ENCODE results near the gene ODF2. TPM values are rescaled to one million over a fixed set of nuclear protein-coding genes. Genes with fewer than 3 reads are reported as not detected.
"Not testable (repeated sequence)": the region's sequence is repeated elsewhere in the genome, so short reads cannot be mapped to it uniquely, and the experiment has no call there.

ODF2 gene
- total RNA-seq, 2 experiments from 2014 or later = 64.9 to 65.0 TPM

DNA sequence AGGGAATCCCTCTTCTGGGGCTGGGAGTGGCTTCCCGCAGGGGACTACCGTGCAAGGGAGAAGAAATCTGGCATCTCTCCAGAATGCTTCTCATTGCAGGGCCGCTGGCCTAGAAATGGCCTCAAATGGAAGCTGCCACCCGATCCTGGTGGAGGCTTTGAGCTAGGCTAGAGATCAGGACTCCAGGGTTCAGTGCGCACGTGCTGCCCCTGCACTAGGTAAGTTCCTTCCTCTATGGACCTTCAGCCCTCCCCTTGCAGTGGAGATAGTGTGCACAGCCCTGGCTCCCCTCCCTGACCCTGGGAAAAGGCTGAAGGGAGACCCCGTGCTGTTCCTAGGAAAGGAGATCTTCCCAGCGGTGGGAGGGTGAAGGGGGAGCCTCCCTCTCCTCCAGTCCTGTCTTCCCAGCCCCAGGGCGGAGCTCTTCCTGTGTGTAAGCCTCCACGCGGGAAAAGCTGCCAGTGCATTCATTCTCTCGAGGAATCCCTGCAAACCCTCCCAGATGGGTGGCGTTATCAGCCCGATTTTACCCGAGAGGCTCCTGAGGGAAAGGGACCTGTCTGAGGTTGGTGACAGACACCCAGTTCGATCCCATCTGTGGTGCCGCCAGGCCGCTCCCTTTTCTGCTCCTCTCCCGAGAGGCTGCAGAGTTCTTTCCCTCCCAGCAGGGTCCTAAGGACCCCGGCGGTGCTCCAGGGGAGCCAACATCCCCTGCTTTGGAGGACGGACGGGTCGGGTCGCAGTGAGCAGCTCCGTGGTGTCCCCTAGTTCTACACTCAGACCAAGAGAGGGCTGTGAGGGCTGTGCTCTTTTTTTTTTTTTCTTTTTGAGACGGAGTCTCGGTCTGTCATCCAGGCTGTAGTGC is 36.5 kb upstream of the ODF2 start:
- H3K27me3 Mint-ChIP-seq = peaks cover 49% of the 10 kb centered on the region
- H3K4me3 Mint-ChIP-seq = peak overlapping the region; percentile 76
- H3K9me3 Mint-ChIP-seq = no peaks in the 10 kb centered on the region
- POLR2A ChIA-PET = interaction anchor here (0.7 to 1.5 kb wide), 6 partner anchors 30 to 134 kb away, joined by 3 to 11 read pairs (median 3); partner anchors contain the start of gene URM1
- no peak for ATAC-seq (ENCODE audit: low read depth)
- peaks cover 16% of the 10 kb centered on the region for H3K4me1 Mint-ChIP-seq
- no peaks in the 10 kb centered on the region for H3K36me3 Mint-ChIP-seq
- DNase-seq = no peak
- no peak overlapping the region for H3K27ac Mint-ChIP-seq

DNA sequence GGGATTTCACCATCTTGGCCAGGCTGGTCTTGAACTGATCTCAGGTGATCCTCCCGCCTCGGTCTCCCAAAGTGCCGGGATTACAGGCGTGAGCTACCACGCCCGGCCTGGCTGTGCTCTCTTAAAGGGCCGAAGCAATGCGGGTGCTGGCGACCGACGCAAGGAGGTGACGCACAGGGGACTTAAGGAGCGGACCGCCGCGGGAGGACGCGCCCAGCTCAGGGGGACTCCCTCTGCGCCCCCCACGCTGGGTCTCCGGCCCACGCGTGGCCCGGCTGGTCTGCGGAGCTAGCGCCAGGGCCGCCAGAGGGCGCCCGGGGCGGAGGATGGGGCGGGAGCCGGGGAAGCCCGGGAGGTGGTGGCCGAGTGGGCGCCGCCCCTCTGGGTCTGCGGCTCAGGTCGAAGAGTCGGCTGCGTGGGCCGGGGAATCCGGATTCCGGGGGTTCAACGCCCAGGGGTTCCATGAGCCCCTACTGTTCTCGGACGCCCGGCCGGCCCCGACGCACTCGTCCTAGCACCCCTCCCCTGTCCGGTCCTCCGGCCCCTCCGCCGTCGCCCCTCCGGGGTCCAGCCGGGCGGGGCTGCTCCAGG is 35.7 kb upstream of the ODF2 start:
- DNase-seq (peak; percentile 85), ATAC-seq (ENCODE audit: low read depth) (peak; percentile 76)
- no peaks in the 10 kb centered on the region for H3K36me3 Mint-ChIP-seq
- H3K4me3 Mint-ChIP-seq = peak overlapping the region; percentile 76
- POLR2A ChIA-PET = interaction anchor here (0.7 to 1.5 kb wide), 6 partner anchors 29 to 133 kb away, joined by 3 to 11 read pairs (median 3); partner anchors contain the start of gene URM1
- peaks cover 45% of the 10 kb centered on the region for H3K27me3 Mint-ChIP-seq
- no peak overlapping the region for H3K27ac Mint-ChIP-seq
- H3K4me1 Mint-ChIP-seq = peaks cover 16% of the 10 kb centered on the region
- H3K9me3 Mint-ChIP-seq = no peaks in the 10 kb centered on the region

DNA sequence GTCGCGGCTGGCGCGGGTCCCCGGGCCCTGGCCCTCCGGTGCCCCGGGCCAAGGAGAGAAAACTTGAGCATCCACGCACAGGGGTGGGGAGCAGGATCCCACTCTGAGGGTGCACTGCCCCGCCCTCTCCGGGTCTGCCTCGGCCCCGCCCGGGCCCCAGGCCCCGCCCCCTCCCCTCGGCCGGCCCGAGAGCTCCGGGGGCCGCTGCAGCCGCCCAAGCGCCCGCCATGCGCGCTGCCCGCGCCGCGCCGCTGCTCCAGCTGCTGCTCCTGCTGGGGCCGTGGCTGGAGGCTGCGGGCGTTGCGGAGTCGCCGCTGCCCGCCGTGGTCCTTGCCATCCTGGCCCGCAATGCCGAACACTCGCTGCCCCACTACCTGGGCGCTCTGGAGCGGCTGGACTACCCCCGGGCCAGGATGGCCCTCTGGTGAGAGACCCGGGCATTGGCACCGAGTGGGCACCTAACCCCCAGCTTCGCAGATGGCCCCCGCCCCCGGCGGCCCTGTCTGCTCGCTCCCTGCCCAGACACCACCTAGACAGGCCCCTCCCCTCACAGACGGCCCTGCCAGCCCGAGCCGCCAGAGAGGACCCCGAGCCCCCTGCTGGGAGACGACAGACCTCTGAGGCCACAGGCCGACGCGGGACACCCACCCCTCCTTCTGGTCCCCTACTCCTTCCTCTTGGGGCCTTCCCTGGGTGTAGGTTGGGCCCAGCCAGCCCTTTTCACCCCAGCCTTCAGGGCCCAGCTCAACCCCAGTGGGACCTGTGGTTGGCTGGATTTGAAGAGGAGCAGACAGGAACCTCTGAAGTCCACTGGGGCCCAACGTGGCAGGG is 34.9 kb upstream of the ODF2 start, which contains the start of gene CERCAM:
CERCAM (plus strand) TSS at position 207 of the 831 bp plus-strand sequence; CDS start at position 228, 21 bp downstream.
- peak within 1 kb of the TSS; percentile 76 for H3K4me3 Mint-ChIP-seq
- DNase-seq (peak; percentile 74), ATAC-seq (ENCODE audit: low read depth) (peak; percentile 78)
- H3K9me3 Mint-ChIP-seq = no peaks in the 10 kb centered on the region
- H3K27me3 Mint-ChIP-seq = peaks cover 38% of the 10 kb centered on the region
- H3K27ac Mint-ChIP-seq = no peak within 1 kb of the TSS
- POLR2A ChIA-PET = interaction anchor here (1.0 to 1.5 kb wide), 6 partner anchors 28 to 132 kb away, joined by 3 to 8 read pairs (median 3); partner anchors contain the start of gene URM1
- peaks cover 16% of the 10 kb centered on the region for H3K4me1 Mint-ChIP-seq
- H3K36me3 Mint-ChIP-seq = no peaks in the 10 kb centered on the region

DNA sequence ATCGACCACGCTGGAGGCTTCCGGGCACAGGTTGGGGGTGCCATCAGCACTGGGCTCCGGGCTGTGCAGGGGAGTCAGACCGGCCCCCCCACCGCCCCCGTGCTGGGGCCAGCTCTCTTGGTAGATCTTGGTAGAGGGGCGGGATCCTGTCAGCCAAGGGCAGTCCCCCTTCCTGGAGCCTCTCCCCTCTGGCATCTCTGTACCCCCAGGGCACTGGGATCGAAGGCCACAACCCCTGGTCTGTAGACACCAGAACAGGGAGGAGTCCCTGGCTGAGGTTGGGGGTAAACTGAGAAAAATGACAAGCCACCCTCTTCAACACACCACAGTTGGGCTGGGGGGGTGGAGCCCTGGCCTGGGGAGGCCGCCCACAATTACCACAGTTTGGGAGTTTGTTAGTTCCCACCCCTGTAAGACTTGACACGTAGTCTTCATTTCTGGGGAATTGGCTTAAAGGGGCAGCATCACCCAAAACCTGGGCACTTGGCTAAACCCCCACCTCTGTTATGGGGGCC is 34.3 kb upstream of the ODF2 start:
- no peaks in the 10 kb centered on the region for H3K36me3 Mint-ChIP-seq
- POLR2A ChIA-PET = interaction anchor here (1.1 to 1.3 kb wide), 2 partner anchors 27 to 50 kb away, joined by 3 to 5 read pairs; partner anchors contain the start of gene URM1
- H3K27ac Mint-ChIP-seq = no peak overlapping the region
- H3K9me3 Mint-ChIP-seq = no peaks in the 10 kb centered on the region
- peaks cover 14% of the 10 kb centered on the region for H3K4me1 Mint-ChIP-seq
- ATAC-seq (ENCODE audit: low read depth) = peak; percentile 5
- peak overlapping the region; percentile 70 for H3K4me3 Mint-ChIP-seq
- peak; percentile 47 for DNase-seq
- H3K27me3 Mint-ChIP-seq = peaks cover 32% of the 10 kb centered on the region

DNA sequence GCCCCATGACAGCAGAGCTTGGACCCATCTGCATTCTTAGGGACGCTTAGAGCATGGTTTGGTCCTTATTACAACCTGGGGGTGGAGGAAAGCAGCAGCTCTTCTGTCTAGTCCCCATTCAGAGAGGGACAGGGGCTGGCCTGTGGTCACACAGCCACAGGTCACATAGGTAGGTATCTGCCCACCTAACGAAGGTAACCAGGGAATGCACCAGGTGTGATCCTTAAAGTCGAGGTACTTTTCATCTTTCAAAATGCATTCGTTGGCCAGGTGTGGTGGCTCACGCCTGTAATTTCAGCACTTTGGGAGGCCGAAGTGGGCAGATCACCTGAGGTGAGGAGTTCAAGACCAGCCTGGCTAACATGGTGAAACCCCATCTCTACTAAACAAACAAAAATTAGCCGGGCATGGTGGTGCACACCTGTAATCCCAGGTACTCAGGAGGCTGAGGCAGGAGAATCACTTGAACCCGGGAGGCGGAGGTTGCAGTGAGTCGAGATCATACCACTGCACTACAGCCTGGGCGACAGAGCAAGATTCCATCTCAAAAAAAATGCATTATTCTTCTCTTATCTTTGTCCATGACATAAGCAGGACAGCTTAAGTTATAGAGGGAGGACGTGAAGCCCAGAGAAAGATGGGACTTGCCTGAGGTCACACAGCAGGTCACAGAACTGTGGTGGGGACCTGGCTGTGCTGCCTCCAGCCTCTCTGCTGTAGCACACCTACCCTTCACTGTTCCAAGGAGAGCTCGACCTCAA is 33.6 kb upstream of the ODF2 start:
- H3K27me3 Mint-ChIP-seq = peaks cover 31% of the 10 kb centered on the region
- H3K27ac Mint-ChIP-seq; H3K9me3 Mint-ChIP-seq; DNase-seq; ATAC-seq (ENCODE audit: low read depth); H3K36me3 Mint-ChIP-seq: not testable (repeated sequence)
- peak overlapping the region; percentile 25 for H3K4me3 Mint-ChIP-seq
- POLR2A ChIA-PET = interaction anchor here (0.5 to 1.3 kb wide), 3 partner anchors 23 to 223 kb away, joined by 3 to 5 read pairs (median 5); partner anchors contain the start of gene URM1
- H3K4me1 Mint-ChIP-seq = peaks cover 13% of the 10 kb centered on the region

DNA sequence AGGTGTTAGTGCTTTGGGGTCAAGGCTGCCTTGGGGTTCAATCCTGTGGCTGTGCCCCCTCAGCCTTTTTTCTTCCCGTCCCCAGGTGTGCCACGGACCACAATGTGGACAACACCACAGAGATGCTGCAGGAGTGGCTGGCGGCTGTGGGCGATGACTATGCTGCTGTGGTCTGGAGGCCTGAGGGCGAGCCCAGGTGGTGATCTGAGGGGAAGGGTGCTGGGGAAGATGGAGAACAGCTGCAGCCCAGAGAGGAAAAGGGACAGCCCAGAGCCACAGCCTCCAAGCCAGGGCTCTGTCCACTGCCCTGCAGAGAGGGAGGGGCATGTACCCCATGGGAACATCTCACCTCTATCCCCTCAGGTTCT is 33.0 kb upstream of the ODF2 start:
- ATAC-seq (ENCODE audit: low read depth) = no peak

DNA sequence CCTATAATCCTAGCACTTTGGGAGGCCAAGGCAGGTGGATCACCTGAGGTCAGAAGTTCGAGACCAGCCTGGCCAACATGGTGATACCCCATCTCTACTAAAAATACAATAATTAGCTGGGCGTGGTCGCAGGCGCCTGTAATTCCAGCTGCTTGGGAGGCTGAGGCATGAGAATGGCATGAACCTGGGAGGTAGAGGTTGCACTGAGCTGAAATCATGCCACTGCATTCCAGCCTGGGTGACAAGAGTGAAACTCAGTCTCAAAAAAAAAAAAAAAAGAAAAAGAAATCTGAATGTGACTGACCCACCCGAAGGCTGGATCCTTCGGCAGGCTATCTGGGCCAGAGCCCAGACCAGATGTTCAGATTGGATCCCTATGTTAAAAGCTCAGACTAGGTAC is 32.5 kb upstream of the ODF2 start:
- POLR2A ChIA-PET = interaction anchor here (0.6 to 0.7 kb wide), 2 partner anchors 32 to 55 kb away, joined by 3 read pairs; partner anchors contain the start of gene ODF2
- not testable (repeated sequence) for H3K36me3 Mint-ChIP-seq; ATAC-seq (ENCODE audit: low read depth); H3K4me3 Mint-ChIP-seq; H3K9me3 Mint-ChIP-seq; H3K27ac Mint-ChIP-seq; DNase-seq
- peaks cover 13% of the 10 kb centered on the region for H3K4me1 Mint-ChIP-seq
- H3K27me3 Mint-ChIP-seq = peaks cover 23% of the 10 kb centered on the region

More for the DNA sequence above, 33.0 kb upstream of the ODF2 start:
- no peak for DNase-seq
- Mint-ChIP-seq H3K4me1 (peaks cover 13% of the 10 kb centered on the region), H3K36me3 (no peaks in the 10 kb centered on the region), H3K27ac (no peak overlapping the region), H3K27me3 (peaks cover 25% of the 10 kb centered on the region), H3K4me3 (no peak overlapping the region), H3K9me3 (no peaks in the 10 kb centered on the region)
- POLR2A ChIA-PET = interaction anchor here (0.5 to 0.7 kb wide), 3 partner anchors 33 to 222 kb away, joined by 3 read pairs; partner anchors contain the start of gene ODF2

DNA sequence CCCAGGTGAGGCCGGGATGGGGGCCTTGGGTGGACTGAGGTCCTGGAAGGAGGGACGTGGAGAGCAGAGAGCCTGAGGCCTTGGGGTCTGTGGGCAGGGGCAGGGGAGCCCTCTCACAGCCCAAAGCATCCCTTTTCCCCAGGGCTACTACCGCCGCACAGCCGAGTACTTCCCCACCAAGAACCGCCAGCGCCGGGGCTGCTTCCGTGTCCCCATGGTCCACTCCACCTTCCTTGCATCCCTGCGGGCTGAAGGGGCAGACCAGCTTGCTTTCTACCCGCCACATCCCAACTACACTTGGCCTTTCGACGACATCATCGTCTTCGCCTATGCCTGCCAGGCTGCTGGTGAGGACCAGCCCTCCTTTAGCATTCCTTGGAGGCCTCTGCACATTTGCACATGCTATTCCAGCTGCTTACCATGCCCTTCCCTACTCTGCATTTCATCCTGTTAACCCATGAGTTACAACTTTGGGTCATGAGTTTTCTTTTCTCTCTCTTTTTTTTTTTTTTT is 31.5 kb upstream of the ODF2 start:
- DNase-seq (no peak), ATAC-seq (ENCODE audit: low read depth) (no peak)
- Mint-ChIP-seq H3K4me1 (peaks cover 13% of the 10 kb centered on the region), H3K4me3 (no peak overlapping the region), H3K9me3 (no peaks in the 10 kb centered on the region), H3K27ac (no peak overlapping the region), H3K27me3 (peaks cover 13% of the 10 kb centered on the region), H3K36me3 (no peaks in the 10 kb centered on the region)
- POLR2A ChIA-PET = no interaction called here

DNA sequence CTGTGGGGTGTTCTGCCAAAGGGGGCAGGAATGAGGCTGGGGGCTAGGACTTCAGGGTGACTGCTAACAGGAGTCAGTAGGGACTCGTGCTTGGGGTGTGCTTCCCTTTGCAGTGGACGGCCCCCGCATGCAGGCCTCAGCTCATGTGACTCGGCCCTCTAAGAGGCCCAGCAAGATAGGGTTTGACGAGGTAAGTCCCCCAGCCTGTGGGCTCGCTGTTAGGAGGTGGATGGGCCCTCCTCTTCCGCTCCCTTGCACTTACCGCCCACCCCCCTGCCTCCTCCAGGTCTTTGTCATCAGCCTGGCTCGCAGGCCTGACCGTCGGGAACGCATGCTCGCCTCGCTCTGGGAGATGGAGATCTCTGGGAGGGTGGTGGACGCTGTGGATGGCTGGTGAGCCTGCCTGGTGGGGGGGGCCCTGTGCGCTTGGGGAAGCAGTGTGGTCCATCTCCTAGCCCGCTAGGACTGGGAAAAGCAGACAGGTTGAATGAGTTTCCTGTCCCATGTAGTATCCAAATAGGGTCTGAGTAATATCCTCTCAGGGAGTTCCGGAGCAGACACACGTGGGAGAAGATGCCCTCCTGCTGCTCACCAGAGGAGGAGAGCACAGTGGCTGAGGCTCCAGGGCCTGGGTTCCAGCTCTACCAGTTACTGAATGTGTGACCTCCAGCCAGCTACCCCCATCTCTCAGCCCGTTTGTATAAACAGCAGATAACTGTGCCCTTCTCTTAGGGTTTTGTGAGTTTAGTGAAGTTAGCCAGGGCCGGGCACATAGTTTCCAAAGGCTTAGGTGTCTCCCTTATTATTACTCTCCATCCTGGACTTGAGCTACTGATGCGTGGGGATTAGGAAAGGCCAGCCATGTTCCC is 26.9 kb upstream of the ODF2 start:
- Mint-ChIP-seq H3K9me3 (no peaks in the 10 kb centered on the region), H3K27ac (no peak overlapping the region), H3K36me3 (no peaks in the 10 kb centered on the region), H3K27me3 (no peaks in the 10 kb centered on the region), H3K4me3 (no peak overlapping the region), H3K4me1 (no peaks in the 10 kb centered on the region)
- DNase-seq = no peak
- ATAC-seq (ENCODE audit: low read depth) = no peak
- POLR2A ChIA-PET = interaction anchor here (0.9 kb wide), 1 partner anchor 10 kb away, joined by 3 read pairs; no protein-coding TSS in a partner anchor

DNA sequence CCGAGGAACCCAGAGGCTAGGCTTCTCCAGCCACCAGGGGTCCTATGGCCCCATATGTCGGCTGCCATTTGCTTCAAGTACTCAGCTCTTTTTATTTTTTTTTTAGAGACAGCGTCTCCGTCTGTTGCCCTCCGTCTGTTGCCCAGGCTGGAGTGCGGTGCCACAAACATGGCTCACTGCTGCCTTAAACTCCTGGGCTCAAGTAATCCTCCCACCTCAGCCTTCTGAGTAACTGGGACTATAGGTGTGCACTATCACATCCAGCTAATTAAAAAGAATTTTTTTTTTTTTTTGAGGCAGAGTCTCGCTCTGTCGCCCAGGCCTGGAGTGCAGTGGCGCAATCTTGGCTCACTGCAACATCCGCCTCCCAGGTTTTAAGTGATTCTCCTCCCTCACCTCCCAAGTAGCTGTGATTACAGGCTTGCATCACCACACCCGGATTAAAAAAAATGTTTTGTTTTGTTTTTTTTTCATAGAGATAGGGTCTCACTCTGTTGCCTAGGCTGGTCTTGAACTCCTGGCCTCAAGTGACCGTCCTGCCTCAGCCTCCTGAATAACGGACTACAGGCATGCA is 26.2 kb upstream of the ODF2 start:
- DNase-seq (no peak), ATAC-seq (ENCODE audit: low read depth) (no peak)
- H3K4me3 Mint-ChIP-seq = no peak overlapping the region
- POLR2A ChIA-PET = interaction anchor here (0.9 kb wide), 1 partner anchor 9 kb away, joined by 3 read pairs; no protein-coding TSS in a partner anchor
- no peaks in the 10 kb centered on the region for H3K9me3 Mint-ChIP-seq
- H3K36me3 Mint-ChIP-seq = no peaks in the 10 kb centered on the region
- no peaks in the 10 kb centered on the region for H3K4me1 Mint-ChIP-seq
- no peaks in the 10 kb centered on the region for H3K27me3 Mint-ChIP-seq
- H3K27ac Mint-ChIP-seq = no peak overlapping the region

DNA sequence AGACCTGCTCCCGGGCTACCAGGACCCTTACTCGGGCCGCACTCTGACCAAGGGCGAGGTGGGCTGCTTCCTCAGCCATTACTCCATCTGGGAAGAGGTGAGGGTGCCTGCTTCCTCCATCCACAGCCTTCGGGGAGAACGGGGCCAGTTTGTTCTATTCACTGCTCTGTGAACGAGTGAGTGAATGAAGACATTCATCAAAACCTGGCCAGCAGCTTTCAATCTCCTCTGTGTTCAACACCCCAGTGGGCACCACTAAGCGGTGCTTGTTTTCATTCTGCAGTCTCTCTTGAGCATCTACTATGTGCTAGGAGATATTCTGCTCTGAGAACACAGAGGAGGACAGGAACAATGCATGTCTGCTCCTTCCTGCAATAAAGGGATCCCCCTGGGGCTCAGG is 24.6 kb upstream of the ODF2 start:
- no peak overlapping the region for H3K4me3 Mint-ChIP-seq
- no peaks in the 10 kb centered on the region for H3K36me3 Mint-ChIP-seq
- no peak overlapping the region for H3K27ac Mint-ChIP-seq
- H3K27me3 Mint-ChIP-seq = no peaks in the 10 kb centered on the region
- no peak for ATAC-seq (ENCODE audit: low read depth)
- H3K4me1 Mint-ChIP-seq = no peaks in the 10 kb centered on the region
- H3K9me3 Mint-ChIP-seq = no peaks in the 10 kb centered on the region
- POLR2A ChIA-PET = no interaction called here
- no peak for DNase-seq
